GM12875 (cell line): ENCODE measurements around the gene ELP4.

Experiments used
- H3K4me3 ChIP-seq: one replicate; pipeline ENCODE4 v1.5.1; 2011; ENCODE audit warnings: low read depth, low read length, control low read depth
- TF ChIP-seq, protein P1 (sequence below): IDR thresholded peaks from 2 replicates; pipeline ENCODE4 v1.5.1; 2011; ENCODE audit warnings: low read depth, mild to moderate bottlenecking, control low read depth, inconsistent platforms, low read length, moderate library complexity, borderline replicate concordance; ENCODE audit not compliant: insufficient read depth

Gene ELP4

GRCh38 chr11:31582697-31583096 lies 73.1 kb downstream of the ELP4 start:
- no peak overlapping the region for H3K4me3 ChIP-seq
- TF ChIP-seq, protein P1, sequence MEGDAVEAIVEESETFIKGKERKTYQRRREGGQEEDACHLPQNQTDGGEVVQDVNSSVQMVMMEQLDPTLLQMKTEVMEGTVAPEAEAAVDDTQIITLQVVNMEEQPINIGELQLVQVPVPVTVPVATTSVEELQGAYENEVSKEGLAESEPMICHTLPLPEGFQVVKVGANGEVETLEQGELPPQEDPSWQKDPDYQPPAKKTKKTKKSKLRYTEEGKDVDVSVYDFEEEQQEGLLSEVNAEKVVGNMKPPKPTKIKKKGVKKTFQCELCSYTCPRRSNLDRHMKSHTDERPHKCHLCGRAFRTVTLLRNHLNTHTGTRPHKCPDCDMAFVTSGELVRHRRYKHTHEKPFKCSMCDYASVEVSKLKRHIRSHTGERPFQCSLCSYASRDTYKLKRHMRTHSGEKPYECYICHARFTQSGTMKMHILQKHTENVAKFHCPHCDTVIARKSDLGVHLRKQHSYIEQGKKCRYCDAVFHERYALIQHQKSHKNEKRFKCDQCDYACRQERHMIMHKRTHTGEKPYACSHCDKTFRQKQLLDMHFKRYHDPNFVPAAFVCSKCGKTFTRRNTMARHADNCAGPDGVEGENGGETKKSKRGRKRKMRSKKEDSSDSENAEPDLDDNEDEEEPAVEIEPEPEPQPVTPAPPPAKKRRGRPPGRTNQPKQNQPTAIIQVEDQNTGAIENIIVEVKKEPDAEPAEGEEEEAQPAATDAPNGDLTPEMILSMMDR = no peak

- TF ChIP-seq, protein P1 = no peak
- no peak overlapping the region for H3K4me3 ChIP-seq
Measured at GRCh38 chr11:31598454-31598853, 88.9 kb downstream of the ELP4 start.

- no peak overlapping the region for H3K4me3 ChIP-seq
- TF ChIP-seq, protein P1 = no peak
Measured at GRCh38 chr11:31601635-31602282, 92.2 kb downstream of the ELP4 start.

DNA sequence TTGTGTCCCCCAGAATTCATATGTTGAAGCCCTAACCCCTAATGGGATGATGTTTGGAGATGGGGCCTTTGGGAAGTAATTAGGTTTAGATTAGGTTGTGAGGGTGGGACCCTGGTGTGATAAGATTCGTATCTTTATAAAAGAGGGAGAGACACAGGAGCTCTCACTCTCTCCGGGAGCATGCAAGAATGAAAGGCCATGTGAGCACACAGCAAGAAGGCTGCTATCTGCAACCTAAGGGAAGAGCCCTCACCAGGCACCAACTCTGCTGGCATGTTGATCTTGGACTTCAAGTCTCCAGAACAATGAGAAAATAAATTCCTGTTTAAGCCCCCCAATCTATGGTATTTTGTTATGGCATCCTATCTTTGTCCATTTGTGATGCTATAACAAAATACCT lies 97.3 kb downstream of the ELP4 start:
- H3K4me3 ChIP-seq = no peak overlapping the region
- TF ChIP-seq, protein P1 = no peak

DNA sequence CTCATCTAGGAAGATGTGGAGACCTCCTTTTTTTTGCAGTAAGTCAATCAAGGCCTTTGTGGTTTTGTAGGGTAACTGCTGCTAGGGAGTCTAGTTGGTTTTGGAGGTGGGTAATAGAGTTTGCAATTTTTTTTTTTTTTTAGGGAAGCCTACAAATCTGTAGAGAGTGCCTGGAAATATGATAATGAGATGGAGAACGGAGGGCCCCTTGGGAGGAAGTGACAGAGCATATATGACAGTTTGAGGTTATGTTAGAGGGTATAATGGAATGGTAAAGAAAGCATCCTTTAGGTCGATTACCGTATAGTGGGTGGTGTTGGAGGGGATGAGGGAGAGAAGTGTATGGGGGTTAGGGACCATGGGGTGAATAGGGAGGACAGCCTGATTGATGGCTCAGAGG lies 98.3 kb downstream of the ELP4 start:
- H3K4me3 ChIP-seq = no peak overlapping the region
- TF ChIP-seq, protein P1 = no peak

DNA sequence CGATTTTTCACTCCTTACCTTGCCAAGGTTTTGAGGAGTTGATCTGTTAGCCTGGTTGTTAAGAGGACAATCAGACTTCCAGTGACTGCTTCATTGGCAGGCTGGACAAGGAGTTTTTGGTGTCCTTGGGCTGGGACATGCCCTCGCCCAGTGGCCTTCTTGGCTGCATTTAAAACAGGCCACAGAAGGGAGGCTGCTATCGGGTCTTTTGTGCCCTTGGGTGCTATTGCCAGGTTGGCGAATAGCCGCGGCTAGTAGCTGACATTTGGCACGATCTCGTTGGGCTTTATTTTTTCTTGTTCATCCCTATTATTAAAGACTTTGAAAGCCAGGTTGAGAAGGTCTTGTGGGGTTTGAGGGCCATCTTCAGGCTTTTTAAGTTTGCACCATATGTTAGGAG lies 99.4 kb downstream of the ELP4 start:
- H3K4me3 ChIP-seq = no peak overlapping the region
- TF ChIP-seq, protein P1 = no peak

DNA sequence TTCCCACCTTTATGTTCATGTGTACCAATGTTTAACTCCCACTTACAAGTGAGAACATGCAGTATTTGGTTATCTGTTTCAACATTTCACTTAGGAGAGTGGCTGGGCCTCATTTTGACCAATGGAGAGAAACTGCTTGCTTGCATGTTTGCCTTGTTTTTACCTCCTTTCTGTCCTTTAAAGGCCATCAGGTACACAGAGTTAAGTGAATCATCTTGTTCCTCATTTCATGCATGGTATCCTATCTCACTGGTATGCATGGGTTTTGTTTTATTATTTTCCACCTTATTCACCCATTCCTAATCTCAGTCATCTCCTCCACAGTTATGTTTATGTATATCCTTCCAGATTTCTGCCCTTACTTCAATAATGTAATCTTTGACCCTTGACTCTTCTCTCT lies 101.0 kb downstream of the ELP4 start:
- TF ChIP-seq, protein P1 = no peak
- no peak overlapping the region for H3K4me3 ChIP-seq
